Measurements from ENCODE around the gene MOBP. TPM values are rescaled to one million over a fixed set of nuclear protein-coding genes. Genes with fewer than 3 reads are reported as not detected.
A peak's percentile ranks its signal among the peaks of the same experiment; 100 is the strongest.

MOBP gene
- total RNA-seq, 3 donors from 2014 or later, result under 0.01 TPM; not detected in 2

GRCh38 chr3:39427506-39427905, 40.0 kb upstream of the MOBP start:
- Histone ChIP-seq H3K9me3 (no peaks in the 10 kb centered on the region), H3K36me3 (no peaks in the 10 kb centered on the region), H3K27me3 (no peaks in the 10 kb centered on the region), H3K27ac (no peak overlapping the region), H3K4me1 (no peaks in the 10 kb centered on the region), H3K4me3 (no peak overlapping the region)
- TF ChIP-seq POLR2A (IDR thresholded peaks at IDR 0.05) (no peak), POLR2AphosphoS5 (IDR thresholded peaks at IDR 0.05) (no peak), CTCF (IDR thresholded peaks at IDR 0.05) (no peak)
- intact Hi-C loops (cut with DNase I; ENCODE audit: low total_unique reads), result no loop called here
- no peak for DNase-seq (ENCODE audit: low spot score in 2 of 2)

GRCh38 chr3:39428745-39429201, 38.7 kb upstream of the MOBP start:
- H3K27ac ChIP-seq, result no peak overlapping the region
- intact Hi-C loops (cut with DNase I; ENCODE audit: low total_unique reads), result no loop called here

GRCh38 chr3:39429466-39429865, 38.0 kb upstream of the MOBP start:
- H3K36me3 ChIP-seq, result no peaks in the 10 kb centered on the region
- no peaks in the 10 kb centered on the region for H3K27me3 ChIP-seq
- H3K4me3 ChIP-seq, result no peak overlapping the region
- no peaks in the 10 kb centered on the region for H3K9me3 ChIP-seq
- intact Hi-C loops (cut with DNase I; ENCODE audit: low total_unique reads), result no loop called here
- TF ChIP-seq POLR2AphosphoS5 (IDR thresholded peaks at IDR 0.05) (no peak), CTCF (IDR thresholded peaks at IDR 0.05) (no peak), POLR2A (IDR thresholded peaks at IDR 0.05) (no peak)
- H3K4me1 ChIP-seq, result no peaks in the 10 kb centered on the region
- no peak for DNase-seq (ENCODE audit: low spot score in 2 of 2)
- H3K27ac ChIP-seq, result no peak overlapping the region

More at GRCh38 chr3:39428745-39429201, 38.7 kb upstream of the MOBP start:
- Histone ChIP-seq H3K9me3 (no peaks in the 10 kb centered on the region), H3K36me3 (no peaks in the 10 kb centered on the region), H3K4me1 (no peaks in the 10 kb centered on the region), H3K27me3 (no peaks in the 10 kb centered on the region), H3K4me3 (no peak overlapping the region)
- TF ChIP-seq POLR2A (IDR thresholded peaks at IDR 0.05), result no peak
- no peak for TF ChIP-seq CTCF (IDR thresholded peaks at IDR 0.05)
- TF ChIP-seq POLR2AphosphoS5 (IDR thresholded peaks at IDR 0.05), result no peak
- no peak for DNase-seq (ENCODE audit: low spot score in 2 of 2)

GRCh38 chr3:39432342-39432741, 35.1 kb upstream of the MOBP start:
- H3K9me3 ChIP-seq, result no peaks in the 10 kb centered on the region
- H3K27ac ChIP-seq, result no peak overlapping the region
- no peaks in the 10 kb centered on the region for H3K27me3 ChIP-seq
- no peaks in the 10 kb centered on the region for H3K36me3 ChIP-seq
- TF ChIP-seq POLR2AphosphoS5 (IDR thresholded peaks at IDR 0.05), result no peak
- no peak for TF ChIP-seq CTCF (IDR thresholded peaks at IDR 0.05)
- TF ChIP-seq POLR2A (IDR thresholded peaks at IDR 0.05), result no peak
- DNase-seq (ENCODE audit: low spot score in 2 of 2), result no peak
- no peaks in the 10 kb centered on the region for H3K4me1 ChIP-seq
- intact Hi-C loops (cut with DNase I; ENCODE audit: low total_unique reads), result no loop called here
- no peak overlapping the region for H3K4me3 ChIP-seq

- intact Hi-C loops (cut with DNase I; ENCODE audit: low total_unique reads), result no loop called here
- TF ChIP-seq CTCF (IDR thresholded peaks at IDR 0.05) (no peak), POLR2AphosphoS5 (IDR thresholded peaks at IDR 0.05) (no peak), POLR2A (IDR thresholded peaks at IDR 0.05) (no peak)
- no peaks in the 10 kb centered on the region for H3K27me3 ChIP-seq
- no peaks in the 10 kb centered on the region for H3K9me3 ChIP-seq
- H3K4me1 ChIP-seq, result no peaks in the 10 kb centered on the region
- peak overlapping the region in 1 of 2 donors; percentile 25 for H3K27ac ChIP-seq
- H3K36me3 ChIP-seq, result no peaks in the 10 kb centered on the region
- H3K4me3 ChIP-seq, result peak overlapping the region in 1 of 3 donors; percentile 8
- DNase-seq (ENCODE audit: low spot score in 2 of 2), result no peak
These were observed 33.8 kb upstream of the MOBP start for GRCh38 chr3:39433642-39434041.
